K562 (cell line): ENCODE measurements around the gene PSMB2. TPM values are rescaled to one million over a fixed set of nuclear protein-coding genes. Genes with fewer than 3 reads are reported as not detected.

Experiments
- FOXM1 ChIP-seq, 2 experiments: fragments of 450-650 bp in 1 of 2; sonication (generic) in 1 of 2; formaldehyde crosslinking in 1 of 2; IDR thresholded peaks; 2 replicates each; pipeline versions ENCODE4 v1.6.1 to v1.9.0; 2017 to 2022; ENCODE audit warnings: low read depth in 2 of 2, mild to moderate bottlenecking in 2 of 2, missing genetic modification reagents in 1 of 2, moderate library complexity in 1 of 2
- NFYB ChIP-seq: IDR thresholded peaks from 2 replicates; pipeline ENCODE4 v1.6.1; 2011; ENCODE audit warnings: mild to moderate bottlenecking, moderate library complexity; ENCODE audit not compliant: insufficient read length; ENCODE audit errors: extremely low read depth
- SAFB2 ChIP-seq: fragments of 200-400 bp; formaldehyde crosslinking; IDR thresholded peaks from 2 replicates; pipeline ENCODE4 v1.6.1; 2018; ENCODE audit warnings: borderline replicate concordance, low read length, low read depth, moderate library complexity; ENCODE audit not compliant: severe bottlenecking
- TCF7 ChIP-seq: sonication (generic); IDR thresholded peaks from 2 replicates; pipeline ENCODE4 v1.6.1; 2016; ENCODE audit warnings: antibody characterized with exemption, borderline replicate concordance
- ZKSCAN3 ChIP-seq: fragments of 250-450 bp; sonication (Bioruptor Pico); IDR thresholded peaks from 2 replicates; pipeline ENCODE4 v1.4.0; 2020
- polyA plus RNA-seq, 8 experiments: library from polyadenylated mRNA; depleted of rRNA in 4 of 8; stranded (reverse) in 5 of 8; unstranded in 3 of 8; fragments of >200 nt; fragmentation: Nextera tagmentation in 2 of 8; fragmentation: Illumina TruSeq in 1 of 8; extraction: Ambion mirVana in 2 of 8; extraction: Trizol in 1 of 8; gene quantifications; 2 replicates each; pipeline versions ENCODE4 v1.2.1 to v1.2.3, GENCODE V29; 2011 to 2014; ENCODE audit warnings: inconsistent platforms in 1 of 8, missing spikeins in 1 of 8
- total RNA-seq, 7 experiments: library from RNA; depleted of rRNA in 6 of 7; stranded (reverse); fragments of >200 nt in 6 of 7; fragmentation: Illumina TruSeq in 2 of 7; extraction: Trizol in 2 of 7; gene quantifications; 2 replicates each; pipeline versions ENCODE4 v1.2.1 to v1.2.3, GENCODE V29; 2011 to 2021; ENCODE audit warnings: low replicate concordance in 1 of 7
- TF ChIP-seq, protein P1 (sequence below): fragments of 200-800 bp; sonication (Bioruptor generic); IDR thresholded peaks from 2 replicates; pipeline ENCODE4 v1.6.1; 2016; ENCODE audit warnings: missing genetic modification characterization, missing compliant biosample characterization
- TF ChIP-seq, protein P2 (sequence below): fragments of 450-650 bp; formaldehyde crosslinking; IDR thresholded peaks from 2 replicates; pipeline ENCODE4 v1.4.0; 2020; ENCODE audit warnings: mild to moderate bottlenecking, moderate library complexity

Gene PSMB2
- total and polyA plus RNA-seq, 9 of the 15 experiments (the other 6 are each of a cell fraction or from before 2014, with no cell fraction given), result 71.7 to 543 (median 165) TPM

DNA sequence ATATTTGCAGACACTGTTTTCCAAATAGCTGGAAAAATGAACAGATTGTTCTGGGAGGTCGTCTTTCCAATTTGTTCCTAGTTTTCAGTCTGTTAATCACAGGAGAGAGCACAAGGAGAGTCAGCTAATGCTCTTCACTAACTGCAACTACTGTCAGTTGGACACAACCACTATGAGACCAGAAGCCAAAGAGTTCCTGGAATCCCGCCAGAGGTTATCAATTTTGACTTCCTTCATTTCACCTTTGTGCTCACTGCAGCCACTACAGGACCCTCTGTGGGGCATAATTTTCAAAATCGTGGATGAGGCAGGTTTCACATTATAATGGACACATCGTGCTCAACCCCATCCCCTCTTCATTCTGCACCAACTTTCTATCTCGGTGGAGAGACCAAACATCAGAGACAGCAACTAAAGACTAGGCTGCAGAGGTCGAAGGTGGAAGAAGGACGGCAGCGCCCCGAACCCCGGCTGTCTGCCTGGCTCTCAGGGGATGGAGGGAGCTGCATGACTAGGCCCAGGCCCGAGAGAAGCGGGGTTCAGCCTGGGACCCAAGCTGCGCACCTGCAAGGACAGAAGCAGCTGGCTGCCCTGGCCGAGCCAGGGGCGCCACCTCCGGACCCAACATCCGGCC is 84.7 kb downstream of the PSMB2 start (continued):
- TF ChIP-seq, protein P1, sequence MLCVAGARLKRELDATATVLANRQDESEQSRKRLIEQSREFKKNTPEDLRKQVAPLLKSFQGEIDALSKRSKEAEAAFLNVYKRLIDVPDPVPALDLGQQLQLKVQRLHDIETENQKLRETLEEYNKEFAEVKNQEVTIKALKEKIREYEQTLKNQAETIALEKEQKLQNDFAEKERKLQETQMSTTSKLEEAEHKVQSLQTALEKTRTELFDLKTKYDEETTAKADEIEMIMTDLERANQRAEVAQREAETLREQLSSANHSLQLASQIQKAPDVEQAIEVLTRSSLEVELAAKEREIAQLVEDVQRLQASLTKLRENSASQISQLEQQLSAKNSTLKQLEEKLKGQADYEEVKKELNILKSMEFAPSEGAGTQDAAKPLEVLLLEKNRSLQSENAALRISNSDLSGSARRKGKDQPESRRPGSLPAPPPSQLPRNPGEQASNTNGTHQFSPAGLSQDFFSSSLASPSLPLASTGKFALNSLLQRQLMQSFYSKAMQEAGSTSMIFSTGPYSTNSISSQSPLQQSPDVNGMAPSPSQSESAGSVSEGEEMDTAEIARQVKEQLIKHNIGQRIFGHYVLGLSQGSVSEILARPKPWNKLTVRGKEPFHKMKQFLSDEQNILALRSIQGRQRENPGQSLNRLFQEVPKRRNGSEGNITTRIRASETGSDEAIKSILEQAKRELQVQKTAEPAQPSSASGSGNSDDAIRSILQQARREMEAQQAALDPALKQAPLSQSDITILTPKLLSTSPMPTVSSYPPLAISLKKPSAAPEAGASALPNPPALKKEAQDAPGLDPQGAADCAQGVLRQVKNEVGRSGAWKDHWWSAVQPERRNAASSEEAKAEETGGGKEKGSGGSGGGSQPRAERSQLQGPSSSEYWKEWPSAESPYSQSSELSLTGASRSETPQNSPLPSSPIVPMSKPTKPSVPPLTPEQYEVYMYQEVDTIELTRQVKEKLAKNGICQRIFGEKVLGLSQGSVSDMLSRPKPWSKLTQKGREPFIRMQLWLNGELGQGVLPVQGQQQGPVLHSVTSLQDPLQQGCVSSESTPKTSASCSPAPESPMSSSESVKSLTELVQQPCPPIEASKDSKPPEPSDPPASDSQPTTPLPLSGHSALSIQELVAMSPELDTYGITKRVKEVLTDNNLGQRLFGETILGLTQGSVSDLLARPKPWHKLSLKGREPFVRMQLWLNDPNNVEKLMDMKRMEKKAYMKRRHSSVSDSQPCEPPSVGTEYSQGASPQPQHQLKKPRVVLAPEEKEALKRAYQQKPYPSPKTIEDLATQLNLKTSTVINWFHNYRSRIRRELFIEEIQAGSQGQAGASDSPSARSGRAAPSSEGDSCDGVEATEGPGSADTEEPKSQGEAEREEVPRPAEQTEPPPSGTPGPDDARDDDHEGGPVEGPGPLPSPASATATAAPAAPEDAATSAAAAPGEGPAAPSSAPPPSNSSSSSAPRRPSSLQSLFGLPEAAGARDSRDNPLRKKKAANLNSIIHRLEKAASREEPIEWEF, result no peak
- TF ChIP-seq TCF7 (no peak), FOXM1 (IDR thresholded peaks at IDR 0.05; ENCODE audit: low read depth) (no peak), FOXM1 (CRISPR knock-in tag; IDR thresholded peaks at IDR 0.05; ENCODE audit: low read depth) (no peak; the same call in 1 of the 2 replicates), NFYB (no peak), SAFB2 (no peak), ZKSCAN3 (CRISPR knock-in tag) (no peak)
- TF ChIP-seq, protein P2, sequence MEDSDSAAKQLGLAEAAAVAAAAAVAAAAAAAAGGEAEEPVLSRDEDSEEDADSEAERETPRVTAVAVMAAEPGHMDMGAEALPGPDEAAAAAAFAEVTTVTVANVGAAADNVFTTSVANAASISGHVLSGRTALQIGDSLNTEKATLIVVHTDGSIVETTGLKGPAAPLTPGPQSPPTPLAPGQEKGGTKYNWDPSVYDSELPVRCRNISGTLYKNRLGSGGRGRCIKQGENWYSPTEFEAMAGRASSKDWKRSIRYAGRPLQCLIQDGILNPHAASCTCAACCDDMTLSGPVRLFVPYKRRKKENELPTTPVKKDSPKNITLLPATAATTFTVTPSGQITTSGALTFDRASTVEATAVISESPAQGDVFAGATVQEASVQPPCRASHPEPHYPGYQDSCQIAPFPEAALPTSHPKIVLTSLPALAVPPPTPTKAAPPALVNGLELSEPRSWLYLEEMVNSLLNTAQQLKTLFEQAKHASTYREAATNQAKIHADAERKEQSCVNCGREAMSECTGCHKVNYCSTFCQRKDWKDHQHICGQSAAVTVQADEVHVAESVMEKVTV (CRISPR knock-in tag), result 0 out of 2 replicates have a peak, but pooled peaks have one; percentile 29
